Uterus (tissue), 4 donors: ENCODE measurements around the gene COG2. TPM values are rescaled to one million over a fixed set of nuclear protein-coding genes. Genes with fewer than 3 reads are reported as not detected.
"Not testable (repeated sequence)": the region's sequence is repeated elsewhere in the genome, so short reads cannot be mapped to it uniquely, and the experiment has no call there.

Experiments
- DNase-seq, 2 donors: peaks; one replicate each; pipeline ENCODE4 v3.0.0-alpha.2; 2019 to 2020
- H3K27ac ChIP-seq, 2 donors: fragments of 200-600 bp; sonication (generic); 1 replicate in 1 of 2; 2 replicates in 1 of 2; pipeline ENCODE4 v1.5.1; 2016 to 2018
- H3K27me3 ChIP-seq, 2 donors: fragments of 200-600 bp; sonication (generic); one replicate each; pipeline ENCODE4 v1.5.1; 2018 to 2019; ENCODE audit warnings: control low read depth in 1 of 2
- H3K36me3 ChIP-seq, 2 donors: fragments of 200-600 bp; sonication (generic); one replicate each; pipeline ENCODE4 v1.5.1; 2019; ENCODE audit warnings: control low read depth in 1 of 2
- H3K4me1 ChIP-seq, 2 donors: fragments of 200-600 bp; sonication (generic); one replicate each; pipeline ENCODE4 v1.5.1; 2018 to 2019; ENCODE audit warnings: control low read depth in 1 of 2
- H3K4me3 ChIP-seq, 2 donors: fragments of 200-600 bp; sonication (generic); 1 replicate in 1 of 2; 2 replicates in 1 of 2; pipeline ENCODE4 v1.5.1; 2018 to 2019; ENCODE audit warnings: mild to moderate bottlenecking in 1 of 2
- H3K9me3 ChIP-seq, 2 donors: fragments of 200-600 bp; sonication (generic); one replicate each; pipeline ENCODE4 v1.5.1; 2019; ENCODE audit warnings: control low read depth in 1 of 2
- CTCF ChIP-seq, 4 experiments: fragments of 200-600 bp in 2 of 4; fragments of 450-650 bp in 2 of 4; sonication (generic) in 2 of 4; IDR thresholded peaks; one replicate each; pipeline ENCODE4 v1.5.1; 2016 to 2019; ENCODE audit warnings: antibody characterized with exemption in 4 of 4, mild to moderate bottlenecking in 2 of 4, moderate library complexity in 1 of 4
- POLR2A ChIP-seq, 2 donors: fragments of 450-650 bp; IDR thresholded peaks; one replicate each; pipeline ENCODE4 v1.6.1; 2016; ENCODE audit warnings: antibody characterized with exemption in 2 of 2, mild to moderate bottlenecking in 1 of 2, moderate library complexity in 1 of 2
- intact Hi-C: fragments of 100-400 bp; cut with DNase I; formaldehyde crosslinking; loops from one replicate; pipeline ENCODE4 v1.15.1; 2023; ENCODE audit warnings: low total_unique reads
- total RNA-seq, 4 donors: library from RNA; depleted of rRNA in 3 of 4; stranded (reverse); fragments of >200 nt in 3 of 4; gene quantifications; one replicate each; pipeline versions ENCODE4 v1.1.0 to v1.2.4, GENCODE V29; 2014 to 2023
- donor health status: DM: yes; HTN: yes; CAD: no.

Gene COG2
- total RNA-seq, 4 donors from 2014 or later = 10.0 to 32.3 (median 18.5) TPM

- DNase-seq = no peak
- H3K4me3 ChIP-seq = no peak overlapping the region
- TF ChIP-seq CTCF (IDR thresholded peaks at IDR 0.05) (no peak), POLR2A (IDR thresholded peaks at IDR 0.05) (no peak)
- no peaks in the 10 kb centered on the region for H3K4me1 ChIP-seq
- no peaks in the 10 kb centered on the region for H3K36me3 ChIP-seq
- no peaks in the 10 kb centered on the region for H3K9me3 ChIP-seq
- no peak overlapping the region for H3K27ac ChIP-seq
- intact Hi-C loops = no loop called here
- no peaks in the 10 kb centered on the region for H3K27me3 ChIP-seq
Observed at GRCh38 chr1:230651235-230651634, 9.0 kb downstream of the COG2 start.

DNA sequence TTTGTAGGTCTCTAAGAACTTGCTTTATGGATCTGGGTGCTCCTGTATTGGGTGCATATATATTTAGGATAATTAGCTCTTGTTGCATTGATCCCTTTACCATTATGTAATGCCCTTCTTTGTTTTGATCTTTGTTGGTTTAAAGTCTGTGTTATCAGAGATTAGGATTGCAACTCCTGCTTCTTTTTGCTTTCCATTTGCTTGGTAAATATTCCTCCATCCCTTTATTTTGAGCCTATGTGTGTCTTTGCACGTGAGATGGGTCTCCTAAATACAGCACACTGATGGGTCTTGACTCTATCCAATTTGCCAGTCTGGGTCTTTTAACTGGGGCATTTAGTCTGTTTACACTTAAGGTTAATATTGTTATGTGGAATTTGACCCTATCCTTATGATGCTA lies 14.4 kb downstream of the COG2 start:
- intact Hi-C loops, H3K9me3 ChIP-seq, H3K4me1 ChIP-seq, H3K36me3 ChIP-seq, H3K4me3 ChIP-seq, DNase-seq, H3K27me3 ChIP-seq, H3K27ac ChIP-seq: not testable (repeated sequence)

- DNase-seq, H3K27me3 ChIP-seq, H3K27ac ChIP-seq, H3K4me3 ChIP-seq, H3K9me3 ChIP-seq, intact Hi-C loops, H3K36me3 ChIP-seq, H3K4me1 ChIP-seq: not testable (repeated sequence)
Observed at GRCh38 chr1:230658103-230658502, 15.8 kb downstream of the COG2 start.

GRCh38 chr1:230658691-230659090 lies 16.4 kb downstream of the COG2 start:
- Histone ChIP-seq H3K27me3 (no peaks in the 10 kb centered on the region), H3K4me1 (no peaks in the 10 kb centered on the region), H3K36me3 (no peaks in the 10 kb centered on the region), H3K27ac (no peak overlapping the region), H3K4me3 (no peak overlapping the region), H3K9me3 (no peaks in the 10 kb centered on the region)
- no peak for DNase-seq
- TF ChIP-seq POLR2A (IDR thresholded peaks at IDR 0.05) (no peak), CTCF (IDR thresholded peaks at IDR 0.05) (no peak)
- intact Hi-C loops = no loop called here

GRCh38 chr1:230661976-230662375 lies 19.7 kb downstream of the COG2 start:
- TF ChIP-seq POLR2A (IDR thresholded peaks at IDR 0.05) (no peak), CTCF (IDR thresholded peaks at IDR 0.05) (no peak)
- intact Hi-C loops = no loop called here
- H3K4me3 ChIP-seq = no peak overlapping the region
- no peaks in the 10 kb centered on the region for H3K9me3 ChIP-seq
- no peak overlapping the region for H3K27ac ChIP-seq
- DNase-seq = no peak
- no peaks in the 10 kb centered on the region for H3K4me1 ChIP-seq
- no peaks in the 10 kb centered on the region for H3K27me3 ChIP-seq
- no peaks in the 10 kb centered on the region for H3K36me3 ChIP-seq

DNA sequence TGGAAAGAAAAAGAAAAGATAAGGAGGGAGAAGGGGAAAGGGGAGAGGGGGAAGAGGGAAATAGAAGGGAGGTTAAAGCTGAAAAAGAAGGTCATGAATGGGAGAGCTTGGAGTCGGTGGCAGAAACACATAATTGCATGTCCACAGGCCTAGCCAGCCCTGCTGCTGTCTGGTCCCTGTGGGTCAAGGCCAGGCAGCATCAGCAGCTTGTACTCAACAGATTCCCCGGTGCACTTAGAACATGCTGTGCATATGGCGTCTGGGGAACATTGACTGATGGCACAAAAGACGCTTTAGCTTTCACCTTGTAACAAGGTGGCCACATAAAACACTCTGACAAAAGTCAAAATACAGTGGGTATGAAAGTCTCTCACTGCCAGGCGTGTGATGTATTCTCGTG lies 25.9 kb downstream of the COG2 start:
- Histone ChIP-seq H3K9me3 (no peaks in the 10 kb centered on the region), H3K27ac (no peak overlapping the region), H3K27me3 (no peaks in the 10 kb centered on the region), H3K4me3 (no peak overlapping the region), H3K4me1 (no peaks in the 10 kb centered on the region), H3K36me3 (no peaks in the 10 kb centered on the region)
- no peak for DNase-seq
- intact Hi-C loops = no loop called here
- TF ChIP-seq CTCF (IDR thresholded peaks at IDR 0.05) (no peak), POLR2A (IDR thresholded peaks at IDR 0.05) (no peak)
